BLaER1 treated with 17β-estradiol and CSF1 and Interleukin-3, amounts not matched to agents 10 nM and 100 nM (cell line): Measurements from ENCODE around the gene MEDAG.

ENCODE experiments used
- H3K27ac ChIP-seq, 11 experiments: shearing (Covaris generic); formaldehyde crosslinking; 2 replicates each; pipeline ENCODE4 v1.8.1; 2022
- H3K27me3 ChIP-seq, 11 experiments: shearing (Covaris generic); formaldehyde crosslinking; 2 replicates each; pipeline ENCODE4 v1.8.1; 2022
- H3K36me3 ChIP-seq, 11 experiments: shearing (Covaris generic); formaldehyde crosslinking; 2 replicates each; pipeline ENCODE4 v1.8.1; 2022
- H3K4me1 ChIP-seq, 10 experiments: shearing (Covaris generic); formaldehyde crosslinking; 2 replicates each; pipeline ENCODE4 v1.8.1; 2022
- H3K4me2 ChIP-seq, 11 experiments: shearing (Covaris generic); formaldehyde crosslinking; 2 replicates each; pipeline ENCODE4 v1.8.1; 2022
- H3K4me3 ChIP-seq, 10 experiments: shearing (Covaris generic); formaldehyde crosslinking; 2 replicates each; pipeline ENCODE4 v1.8.1; 2022
- H3K9ac ChIP-seq, 11 experiments: shearing (Covaris generic); formaldehyde crosslinking; 2 replicates each; pipeline ENCODE4 v1.8.1; 2022
- H3K9me3 ChIP-seq, 11 experiments: shearing (Covaris generic); formaldehyde crosslinking; replicated peaks in 1 of 11; 2 replicates each; pipeline ENCODE4 v1.8.1; 2022
- H4K20me1 ChIP-seq, 11 experiments: shearing (Covaris generic); formaldehyde crosslinking; 2 replicates each; pipeline ENCODE4 v1.8.1; 2022
- Cebpa-rat ChIP-seq, 11 experiments: shearing (Covaris generic); IDR thresholded peaks; 2 replicates each; pipeline ENCODE4 v1.8.1; 2022

Gene MEDAG

DNA sequence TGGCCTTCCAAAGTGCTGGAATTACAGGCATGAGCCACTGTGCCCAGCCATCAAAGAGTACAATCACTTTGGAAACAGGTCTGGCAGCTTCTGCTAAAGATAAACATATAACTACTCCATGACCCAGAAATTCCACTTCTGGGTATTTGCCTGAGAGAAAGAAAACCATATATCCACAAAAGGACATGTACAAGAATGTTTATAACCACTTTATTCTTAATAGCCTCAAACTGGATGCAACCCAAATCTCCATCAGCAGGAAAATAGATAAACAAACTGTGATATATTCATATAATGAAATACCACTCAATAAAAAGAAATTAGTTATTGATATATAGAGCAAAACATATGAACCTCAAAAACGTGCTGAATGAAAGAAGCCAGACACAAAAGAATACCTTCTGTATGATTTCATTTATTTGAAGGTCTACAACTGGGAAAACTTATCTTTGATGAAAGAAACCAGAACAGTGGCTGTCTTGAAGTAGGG lies 66.9 kb downstream of the MEDAG start:
- no peaks in the 10 kb centered on the region for H3K9me3 ChIP-seq
- no peak for TF ChIP-seq Cebpa-rat (IDR thresholded peaks at IDR 0.05)
- H3K9ac ChIP-seq, result no peak overlapping the region
- peaks cover 0 to 5% (median 1%) of the 10 kb centered on the region in 10 experiments; a peak in 5 of 20 replicates for H3K4me1 ChIP-seq
- no peak overlapping the region for H3K4me3 ChIP-seq
- H3K27ac ChIP-seq, result no peak overlapping the region
- H4K20me1 ChIP-seq, result no peaks in the 10 kb centered on the region
- H3K27me3 ChIP-seq, result no peaks in the 10 kb centered on the region
- no peaks in the 10 kb centered on the region for H3K36me3 ChIP-seq
- H3K4me2 ChIP-seq, result no peak overlapping the region

DNA sequence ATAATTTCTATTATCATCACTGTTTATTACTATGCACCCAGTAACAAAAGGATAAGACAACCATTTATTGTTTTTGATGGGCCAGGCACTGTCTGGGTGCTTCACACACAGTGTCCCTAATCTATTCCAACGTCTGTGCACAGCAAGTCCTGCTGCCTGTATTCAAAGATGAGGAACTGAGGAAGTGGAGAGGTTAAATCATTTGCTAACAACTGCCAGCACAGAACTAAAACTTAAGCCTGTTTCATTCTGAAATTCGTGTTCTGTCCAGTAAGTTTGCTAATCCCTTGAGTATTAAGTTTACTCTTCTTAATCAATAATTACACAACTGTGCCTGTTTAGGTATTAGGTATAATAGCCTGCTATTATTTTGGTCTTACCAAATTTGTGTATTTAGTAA lies 68.3 kb downstream of the MEDAG start:
- H3K27ac ChIP-seq, result no peak overlapping the region
- no peak for TF ChIP-seq Cebpa-rat (IDR thresholded peaks at IDR 0.05)

More for the DNA sequence above, 68.3 kb downstream of the MEDAG start:
- Histone ChIP-seq H3K27me3 (no peaks in the 10 kb centered on the region), H3K4me1 (peaks cover 0 to 10% (median 2%) of the 10 kb centered on the region in 10 experiments; a peak in 5 of 20 replicates), H3K9me3 (no peaks in the 10 kb centered on the region), H4K20me1 (no peaks in the 10 kb centered on the region), H3K4me3 (no peak overlapping the region), H3K9ac (no peak overlapping the region), H3K36me3 (no peaks in the 10 kb centered on the region), H3K4me2 (no peak overlapping the region)
